Suprapubic skin (tissue), 4 donors: Measurements from ENCODE around the gene SKA2.

Experiments
- CTCF ChIP-seq, 2 donors: fragments of 200-600 bp in 1 of 2; fragments of 450-650 bp in 1 of 2; sonication (generic) in 1 of 2; IDR thresholded peaks; one replicate each; pipeline ENCODE4 v1.5.1; 2016 to 2019; ENCODE audit warnings: antibody characterized with exemption in 2 of 2, mild to moderate bottlenecking in 1 of 2, moderate library complexity in 1 of 2
- EP300 ChIP-seq: sonication (generic); formaldehyde crosslinking; IDR thresholded peaks from one replicate; pipeline ENCODE4 v1.6.1; 2017; ENCODE audit warnings: antibody characterized with exemption
- POLR2A ChIP-seq, 2 donors: fragments of 450-650 bp; IDR thresholded peaks; one replicate each; pipeline ENCODE4 v1.6.1; 2017; ENCODE audit warnings: antibody characterized with exemption in 2 of 2, mild to moderate bottlenecking in 2 of 2, moderate library complexity in 2 of 2
- POLR2AphosphoS5 ChIP-seq, 3 donors: sonication (generic); formaldehyde crosslinking; IDR thresholded peaks; one replicate each; pipeline ENCODE4 v1.6.1; 2017; ENCODE audit warnings: antibody characterized with exemption in 3 of 3

DNA sequence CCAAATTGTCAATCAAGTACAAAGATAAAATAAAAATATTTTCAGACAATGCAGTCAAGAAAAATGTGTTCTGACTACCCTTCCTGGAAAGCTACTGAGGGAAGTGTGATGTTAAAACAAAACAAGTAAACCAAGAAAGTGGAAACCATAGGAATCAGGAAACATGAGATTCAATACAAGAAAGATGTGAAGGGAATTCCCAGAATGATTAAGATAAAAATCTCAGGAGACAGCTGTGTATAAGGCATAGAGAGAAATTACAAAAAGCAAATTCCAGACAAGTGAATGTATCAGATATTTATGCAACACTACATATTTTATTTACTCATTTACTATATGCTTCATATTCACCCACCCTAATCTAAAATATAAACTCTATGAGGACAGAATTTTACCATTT lies 80.5 kb downstream of the SKA2 start:
- TF ChIP-seq CTCF (IDR thresholded peaks at IDR 0.05) (no peak), POLR2AphosphoS5 (IDR thresholded peaks at IDR 0.05) (no peak), POLR2A (IDR thresholded peaks at IDR 0.05) (no peak), EP300 (no peak)
